Measurements from ENCODE around the gene SNAP29. TPM values are rescaled to one million over a fixed set of nuclear protein-coding genes. Genes with fewer than 3 reads are reported as not detected.

The SNAP29 gene
- total and polyA plus RNA-seq, 9 of the 15 experiments (the other 6 are each of a cell fraction or from before 2014, with no cell fraction given): 19.5 to 250 (median 75.9) TPM

DNA sequence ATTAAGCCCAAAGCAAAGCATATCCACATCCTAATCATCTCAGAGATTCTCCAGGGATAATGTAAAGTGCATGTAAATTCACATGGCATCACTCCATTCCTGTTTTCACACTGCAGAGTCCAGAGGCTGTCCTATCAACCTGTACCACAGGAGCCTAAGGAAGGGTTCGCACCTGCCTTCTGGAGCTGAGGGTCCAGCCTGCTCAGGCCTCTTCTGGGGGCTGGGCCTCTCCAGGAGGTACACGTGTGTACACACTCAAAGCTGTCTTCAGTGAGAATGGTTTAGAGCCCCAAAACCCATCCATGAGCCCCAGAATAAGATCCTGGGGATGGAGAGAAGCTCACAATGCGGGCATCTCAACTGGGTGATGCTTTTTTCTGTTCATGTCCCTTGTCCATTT is 24.1 kb upstream of the SNAP29 start (continued):
- TF ChIP-seq, protein P1, sequence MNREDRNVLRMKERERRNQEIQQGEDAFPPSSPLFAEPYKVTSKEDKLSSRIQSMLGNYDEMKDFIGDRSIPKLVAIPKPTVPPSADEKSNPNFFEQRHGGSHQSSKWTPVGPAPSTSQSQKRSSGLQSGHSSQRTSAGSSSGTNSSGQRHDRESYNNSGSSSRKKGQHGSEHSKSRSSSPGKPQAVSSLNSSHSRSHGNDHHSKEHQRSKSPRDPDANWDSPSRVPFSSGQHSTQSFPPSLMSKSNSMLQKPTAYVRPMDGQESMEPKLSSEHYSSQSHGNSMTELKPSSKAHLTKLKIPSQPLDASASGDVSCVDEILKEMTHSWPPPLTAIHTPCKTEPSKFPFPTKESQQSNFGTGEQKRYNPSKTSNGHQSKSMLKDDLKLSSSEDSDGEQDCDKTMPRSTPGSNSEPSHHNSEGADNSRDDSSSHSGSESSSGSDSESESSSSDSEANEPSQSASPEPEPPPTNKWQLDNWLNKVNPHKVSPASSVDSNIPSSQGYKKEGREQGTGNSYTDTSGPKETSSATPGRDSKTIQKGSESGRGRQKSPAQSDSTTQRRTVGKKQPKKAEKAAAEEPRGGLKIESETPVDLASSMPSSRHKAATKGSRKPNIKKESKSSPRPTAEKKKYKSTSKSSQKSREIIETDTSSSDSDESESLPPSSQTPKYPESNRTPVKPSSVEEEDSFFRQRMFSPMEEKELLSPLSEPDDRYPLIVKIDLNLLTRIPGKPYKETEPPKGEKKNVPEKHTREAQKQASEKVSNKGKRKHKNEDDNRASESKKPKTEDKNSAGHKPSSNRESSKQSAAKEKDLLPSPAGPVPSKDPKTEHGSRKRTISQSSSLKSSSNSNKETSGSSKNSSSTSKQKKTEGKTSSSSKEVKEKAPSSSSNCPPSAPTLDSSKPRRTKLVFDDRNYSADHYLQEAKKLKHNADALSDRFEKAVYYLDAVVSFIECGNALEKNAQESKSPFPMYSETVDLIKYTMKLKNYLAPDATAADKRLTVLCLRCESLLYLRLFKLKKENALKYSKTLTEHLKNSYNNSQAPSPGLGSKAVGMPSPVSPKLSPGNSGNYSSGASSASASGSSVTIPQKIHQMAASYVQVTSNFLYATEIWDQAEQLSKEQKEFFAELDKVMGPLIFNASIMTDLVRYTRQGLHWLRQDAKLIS (CRISPR knock-in tag; IDR thresholded peaks at IDR 0.05): no peak
- TF ChIP-seq, protein P2, sequence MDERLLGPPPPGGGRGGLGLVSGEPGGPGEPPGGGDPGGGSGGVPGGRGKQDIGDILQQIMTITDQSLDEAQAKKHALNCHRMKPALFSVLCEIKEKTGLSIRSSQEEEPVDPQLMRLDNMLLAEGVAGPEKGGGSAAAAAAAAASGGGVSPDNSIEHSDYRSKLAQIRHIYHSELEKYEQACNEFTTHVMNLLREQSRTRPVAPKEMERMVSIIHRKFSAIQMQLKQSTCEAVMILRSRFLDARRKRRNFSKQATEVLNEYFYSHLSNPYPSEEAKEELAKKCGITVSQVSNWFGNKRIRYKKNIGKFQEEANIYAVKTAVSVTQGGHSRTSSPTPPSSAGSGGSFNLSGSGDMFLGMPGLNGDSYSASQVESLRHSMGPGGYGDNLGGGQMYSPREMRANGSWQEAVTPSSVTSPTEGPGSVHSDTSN (CRISPR knock-in tag; IDR thresholded peaks at IDR 0.05; ENCODE audit: low read depth): 0 out of 2 replicates have a peak, but pooled peaks have one; percentile 21
- TF ChIP-seq, protein P2 (tag; conservative IDR thresholded peaks at IDR 0.05; ENCODE audit: low read depth): no peak
- TF ChIP-seq SLC30A9 (CRISPR knock-in tag; IDR thresholded peaks at IDR 0.05): no peak
- TF ChIP-seq CREB1 (IDR thresholded peaks at IDR 0.05): no peak
- no peak for TF ChIP-seq CREB1 (CRISPR knock-in tag; IDR thresholded peaks at IDR 0.05)
- peak; percentile 69; the same call in 1 of the 2 replicates for TF ChIP-seq ZNF124 (CRISPR knock-in tag; IDR thresholded peaks at IDR 0.05)
- no peak for TF ChIP-seq FUS (optimal IDR thresholded peaks at IDR 0.05; ENCODE audit: low read depth, low read length)
- no peak for TF ChIP-seq CBX8 (IDR thresholded peaks at IDR 0.05; ENCODE audit: borderline replicate concordance, extremely low read depth, low read depth, low read length, poor library complexity, severe bottlenecking)
- TF ChIP-seq HEY1 (CRISPR knock-in tag; IDR thresholded peaks at IDR 0.05; ENCODE audit: borderline replicate concordance): no peak
- TF ChIP-seq LEF1 (IDR thresholded peaks at IDR 0.05): no peak
- TF ChIP-seq ZNF436 (CRISPR knock-in tag; IDR thresholded peaks at IDR 0.05): no peak
- no peak for TF ChIP-seq ZNF23 (CRISPR knock-in tag; IDR thresholded peaks at IDR 0.05)
- TF ChIP-seq EP300 (IDR thresholded peaks at IDR 0.05; ENCODE audit: low read length): no peak
- TF ChIP-seq POLR2H (tag; IDR thresholded peaks at IDR 0.05; ENCODE audit: low read depth): no peak
- TF ChIP-seq, protein P3, sequence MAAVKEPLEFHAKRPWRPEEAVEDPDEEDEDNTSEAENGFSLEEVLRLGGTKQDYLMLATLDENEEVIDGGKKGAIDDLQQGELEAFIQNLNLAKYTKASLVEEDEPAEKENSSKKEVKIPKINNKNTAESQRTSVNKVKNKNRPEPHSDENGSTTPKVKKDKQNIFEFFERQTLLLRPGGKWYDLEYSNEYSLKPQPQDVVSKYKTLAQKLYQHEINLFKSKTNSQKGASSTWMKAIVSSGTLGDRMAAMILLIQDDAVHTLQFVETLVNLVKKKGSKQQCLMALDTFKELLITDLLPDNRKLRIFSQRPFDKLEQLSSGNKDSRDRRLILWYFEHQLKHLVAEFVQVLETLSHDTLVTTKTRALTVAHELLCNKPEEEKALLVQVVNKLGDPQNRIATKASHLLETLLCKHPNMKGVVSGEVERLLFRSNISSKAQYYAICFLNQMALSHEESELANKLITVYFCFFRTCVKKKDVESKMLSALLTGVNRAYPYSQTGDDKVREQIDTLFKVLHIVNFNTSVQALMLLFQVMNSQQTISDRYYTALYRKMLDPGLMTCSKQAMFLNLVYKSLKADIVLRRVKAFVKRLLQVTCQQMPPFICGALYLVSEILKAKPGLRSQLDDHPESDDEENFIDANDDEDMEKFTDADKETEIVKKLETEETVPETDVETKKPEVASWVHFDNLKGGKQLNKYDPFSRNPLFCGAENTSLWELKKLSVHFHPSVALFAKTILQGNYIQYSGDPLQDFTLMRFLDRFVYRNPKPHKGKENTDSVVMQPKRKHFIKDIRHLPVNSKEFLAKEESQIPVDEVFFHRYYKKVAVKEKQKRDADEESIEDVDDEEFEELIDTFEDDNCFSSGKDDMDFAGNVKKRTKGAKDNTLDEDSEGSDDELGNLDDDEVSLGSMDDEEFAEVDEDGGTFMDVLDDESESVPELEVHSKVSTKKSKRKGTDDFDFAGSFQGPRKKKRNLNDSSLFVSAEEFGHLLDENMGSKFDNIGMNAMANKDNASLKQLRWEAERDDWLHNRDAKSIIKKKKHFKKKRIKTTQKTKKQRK (IDR thresholded peaks at IDR 0.05; ENCODE audit: borderline replicate concordance, low read depth, low read length): no peak
- no peak for TF ChIP-seq BRD9 (IDR thresholded peaks at IDR 0.05; ENCODE audit: low read depth, partially characterized antibody)
- no peak for TF ChIP-seq BRCA1 (IDR thresholded peaks at IDR 0.05)
- TF ChIP-seq BRCA1 (CRISPR knock-in tag; IDR thresholded peaks at IDR 0.05): 0 out of 2 replicates have a peak, but pooled peaks have one; percentile 66
